K562 (cell line): ENCODE results near the gene NACAD. TPM values are rescaled to one million over a fixed set of nuclear protein-coding genes. Genes with fewer than 3 reads are reported as not detected.

Source experiments
- ATAC-seq: fragments of 200-7000 bp; cut with Tn5 transposase; 3 replicates; pipeline ENCODE4 v1.9.1; 2020; ENCODE audit warnings: moderate library complexity
- BruUV-seq: library from RNA; stranded (reverse); fragments of 400-500 nt; replicated peaks from 2 replicates; lab custom pipeline; 2021; lab: Mats Ljungman, UMichigan
- CTCF ChIA-PET: fragments of 300-600 bp; formaldehyde crosslinking; extraction: SDS; loops from one replicate; lab custom pipeline; 2021; ENCODE audit warnings: low intra/inter-chr PET ratio; lab: Yijun Ruan, JAX
- POLR2A ChIA-PET: fragments of 300-600, 350-650 bp; sonication (Branson Sonifier 250); formaldehyde crosslinking; extraction: SDS; loops from one replicate; lab custom pipeline; 2021; ENCODE audit warnings: antibody characterized with exemption, inconsistent platforms; lab: Yijun Ruan, JAX
- DNase-seq, 4 experiments: peaks; one replicate each; pipeline versions ENCODE4 v3.0.0 to v3.0.0-alpha.2; 2011 to 2018; ENCODE audit warnings: low spot score in 3 of 4, mixed read lengths in 3 of 4; ENCODE audit errors: extremely low read depth in 1 of 4
- FAIRE-seq: peaks from 2 replicates; lab custom pipeline; 2011; peaks lifted over from hg19 to GRCh38; lab: Jason Lieb, UNC
- H2AFZ ChIP-seq: 2 replicates; pipeline ENCODE4 v1.6.0; 2011; ENCODE audit warnings: low read depth, low read length, control low read depth, inconsistent platforms
- H3K27ac ChIP-seq: fragments of 200-600 bp; 3 replicates; pipeline ENCODE4 v1.8.0; 2011; ENCODE audit warnings: low read depth, mild to moderate bottlenecking, control low read depth, inconsistent platforms, low read length, moderate library complexity, mixed read lengths; ENCODE audit errors: extremely low read depth
- H3K27me3 ChIP-seq, 2 experiments: fragments of 300-600 bp in 1 of 2; 2 replicates in 1 of 2; 3 replicates in 1 of 2; pipeline versions ENCODE4 v1.6.0 to v1.8.0; 2011; ENCODE audit warnings: inconsistent platforms in 2 of 2, low read length in 2 of 2, mild to moderate bottlenecking in 1 of 2, mixed read lengths in 1 of 2, moderate library complexity in 1 of 2; ENCODE audit not compliant: control insufficient read depth in 2 of 2, insufficient read depth in 2 of 2
- H3K36me3 ChIP-seq: fragments of 300-600 bp; 3 replicates; pipeline ENCODE4 v1.8.0; 2011; ENCODE audit warnings: mild to moderate bottlenecking, low read length, inconsistent platforms; ENCODE audit not compliant: control insufficient read depth, insufficient read depth
- H3K4me1 ChIP-seq, 2 experiments: fragments of 200-600 bp in 1 of 2; replicated peaks in 1 of 2; 2 replicates in 1 of 2; 3 replicates in 1 of 2; pipeline versions ENCODE4 v1.5.1 to v1.8.0; 2011; ENCODE audit warnings: inconsistent platforms in 2 of 2, low read length in 2 of 2, mild to moderate bottlenecking in 1 of 2, mixed read lengths in 1 of 2, moderate library complexity in 1 of 2; ENCODE audit not compliant: control insufficient read depth in 2 of 2, insufficient read depth in 2 of 2
- H3K4me2 ChIP-seq: 2 replicates; pipeline ENCODE4 v1.6.1; 2011; ENCODE audit warnings: low read length, control low read depth, inconsistent platforms, mixed read lengths; ENCODE audit not compliant: insufficient read depth
- H3K4me3 ChIP-seq: fragments of 200-600 bp; sonication (generic), shearing (Covaris generic); 2 replicates; pipeline ENCODE4 v1.5.1; 2016; ENCODE audit warnings: control low read depth, inconsistent platforms
- H3K79me2 ChIP-seq: fragments of 200-600 bp; 3 replicates; pipeline ENCODE4 v1.8.0; 2011; ENCODE audit warnings: low read length, inconsistent platforms; ENCODE audit not compliant: control insufficient read depth, insufficient read depth
- H3K9ac ChIP-seq, 2 experiments: 2 replicates each; pipeline versions ENCODE4 v1.6.0 to v1.6.1; 2011; ENCODE audit warnings: low read depth in 2 of 2, low read length in 2 of 2, control low read depth in 1 of 2, inconsistent platforms in 1 of 2, mild to moderate bottlenecking in 1 of 2, mixed read lengths in 1 of 2; ENCODE audit not compliant: insufficient read depth in 1 of 2
- H3K9me1 ChIP-seq: one replicate; pipeline ENCODE4 v1.6.0; 2011; ENCODE audit warnings: inconsistent platforms, mild to moderate bottlenecking, low read length, moderate library complexity; ENCODE audit not compliant: control insufficient read depth, insufficient read depth
- H3K9me3 ChIP-seq: replicated peaks from 2 replicates; pipeline ENCODE4 v1.5.1; 2011; ENCODE audit warnings: low read depth, low read length, inconsistent platforms; ENCODE audit not compliant: control insufficient read depth, insufficient read depth
- H4K20me1 ChIP-seq: replicated peaks from 2 replicates; pipeline ENCODE4 v1.6.1; 2011; ENCODE audit warnings: low read length, inconsistent platforms, mixed read lengths; ENCODE audit not compliant: control insufficient read depth, insufficient read depth
- CREB3 ChIP-seq: fragments of 450-650 bp; conservative IDR thresholded peaks from 2 replicates; pipeline ENCODE4 v1.6.1; 2016; ENCODE audit warnings: missing genetic modification characterization, low read depth, mild to moderate bottlenecking, missing compliant biosample characterization, moderate library complexity
- CSDE1 ChIP-seq, 2 experiments: fragments of 450-650 bp; IDR thresholded peaks; 2 replicates each; pipeline ENCODE4 v1.6.1; 2016; ENCODE audit warnings: mild to moderate bottlenecking in 1 of 2
- DIDO1 ChIP-seq: fragments of 450-650 bp; IDR thresholded peaks from 2 replicates; pipeline ENCODE4 v1.6.1; 2016; ENCODE audit warnings: low read depth, missing biosample characterization, missing genetic modification characterization
- ETV1 ChIP-seq: fragments of 450-650 bp; conservative IDR thresholded peaks from 2 replicates; pipeline ENCODE4 v1.6.1; 2016; ENCODE audit warnings: missing genetic modification characterization, control low read depth, low read depth, missing compliant biosample characterization
- FIP1L1 ChIP-seq: fragments of 200-400 bp; formaldehyde crosslinking; IDR thresholded peaks from 2 replicates; pipeline ENCODE4 v1.6.1; 2018; ENCODE audit warnings: mild to moderate bottlenecking, low read depth, low read length; ENCODE audit not compliant: poor library complexity, severe bottlenecking
- NELFE ChIP-seq: IDR thresholded peaks from 2 replicates; pipeline ENCODE4 v1.6.1; 2011; ENCODE audit warnings: mild to moderate bottlenecking; ENCODE audit not compliant: insufficient read depth, insufficient read length
- PHTF2 ChIP-seq: fragments of 250-450 bp; sonication (Bioruptor Pico); IDR thresholded peaks from 2 replicates; pipeline ENCODE4 v1.5.0; 2021; ENCODE audit warnings: mild to moderate bottlenecking
- TGIF2 ChIP-seq: sonication (generic); formaldehyde crosslinking; IDR thresholded peaks from 2 replicates; pipeline ENCODE4 v1.8.1; 2022; ENCODE audit warnings: mild to moderate bottlenecking, missing genetic modification reagents, moderate library complexity
- ZBTB12 ChIP-seq: fragments of 250-450 bp; sonication (Bioruptor Pico); IDR thresholded peaks from 2 replicates; pipeline ENCODE4 v1.4.0; 2020
- ZNF384 ChIP-seq: IDR thresholded peaks from 2 replicates; pipeline ENCODE4 v1.6.1; 2012; ENCODE audit warnings: low read depth, low read length, improper control_type of control experiment
- WGBS: fragments of 100-300 bp; shearing (Covaris generic); methylation state at CpG from one replicate; pipeline ENCODE4 v1.1.6; 2016; ENCODE audit warnings: low coverage, mixed read lengths; ENCODE audit not compliant: insufficient coverage; ENCODE audit errors: missing lambda C conversion rate; 5-methylcytosine and 5-hydroxymethylcytosine counted together
- in situ Hi-C: fragments of 300-500 bp; cut with MboI; formaldehyde crosslinking; loops from 4 replicates; pipeline ENCODE4 v1.15.0; 2018; ENCODE audit warnings: inconsistent platforms, mixed read lengths
- intact Hi-C: fragments of 100-400 bp; cut with micrococcal nuclease; formaldehyde crosslinking; loops from 2 replicates; pipeline ENCODE4 v1.14.2; 2022
- polyA plus RNA-seq, 8 experiments: library from polyadenylated mRNA; depleted of rRNA in 4 of 8; stranded (reverse) in 5 of 8; unstranded in 3 of 8; fragments of >200 nt; fragmentation: Nextera tagmentation in 2 of 8; fragmentation: Illumina TruSeq in 1 of 8; extraction: Ambion mirVana in 2 of 8; extraction: Trizol in 1 of 8; gene quantifications; 2 replicates each; pipeline versions ENCODE4 v1.2.1 to v1.2.3, GENCODE V29; 2011 to 2014; ENCODE audit warnings: inconsistent platforms in 1 of 8, missing spikeins in 1 of 8
- total RNA-seq, 7 experiments: library from RNA; depleted of rRNA in 6 of 7; stranded (reverse); fragments of >200 nt in 6 of 7; fragmentation: Illumina TruSeq in 2 of 7; extraction: Trizol in 2 of 7; gene quantifications; 2 replicates each; pipeline versions ENCODE4 v1.2.1 to v1.2.3, GENCODE V29; 2011 to 2021; ENCODE audit warnings: low replicate concordance in 1 of 7

The NACAD gene
- total and polyA plus RNA-seq, 9 of the 15 experiments (the other 6 are each of a cell fraction or from before 2014, with no cell fraction given) = under 0.01 to 0.03 (median 0.02) TPM; not detected in 5

- BruUV-seq = no TSS peak
- H4K20me1 ChIP-seq = no peaks in the 10 kb centered on the region
- no peaks in the 10 kb centered on the region for H3K27me3 ChIP-seq
- peak overlapping the region in 1 of 2 experiments; percentile 17; a peak in 1 of 4 replicates for H3K9ac ChIP-seq
- CTCF ChIA-PET = no interaction called here
- H3K27ac ChIP-seq = no peak overlapping the region
- H3K4me3 ChIP-seq = no peak overlapping the region
- peaks cover 34% of the 10 kb centered on the region for H3K79me2 ChIP-seq
- WGBS = 57% methylated on average over 1 of the region's 1 CpG
- DNase-seq (no peak), FAIRE-seq (no peak), ATAC-seq (no peak)
- H2AFZ ChIP-seq = no peak overlapping the region
- H3K4me1 ChIP-seq = no peaks in the 10 kb centered on the region
- TF ChIP-seq DIDO1 (tag) (no peak), CSDE1 (IDR thresholded peaks at IDR 0.05) (no peak), PHTF2 (no peak), FIP1L1 (no peak), ZNF384 (no peak), ZBTB12 (no peak), CREB3 (tag) (no peak), NELFE (no peak), TGIF2 (CRISPR knock-in tag) (no peak), ETV1 (tag) (no peak)
- no peak overlapping the region for H3K4me2 ChIP-seq
- in situ Hi-C loops = no loop called here
- POLR2A ChIA-PET = no interaction called here
- intact Hi-C loops = no loop called here
- H3K9me3 ChIP-seq = no peaks in the 10 kb centered on the region
- peaks cover 34% of the 10 kb centered on the region for H3K36me3 ChIP-seq
- H3K9me1 ChIP-seq = peaks cover 6% of the 10 kb centered on the region
These were observed 26.9 kb downstream of the NACAD start for GRCh38 chr7:45061806-45062425.
